H7 (cell line): ENCODE data around the gene TEDC2. TPM values are rescaled to one million over a fixed set of nuclear protein-coding genes. Genes with fewer than 3 reads are reported as not detected.

ENCODE experiments used
- DNase-seq: peaks from one replicate; pipeline ENCODE4 v3.0.0; 2012
- H3K27me3 ChIP-seq: 2 replicates; pipeline ENCODE4 v1.6.0; 2011; ENCODE audit warnings: mild to moderate bottlenecking, low read length; ENCODE audit not compliant: control insufficient read depth, insufficient read depth
- H3K36me3 ChIP-seq: replicated peaks from 2 replicates; pipeline ENCODE4 v1.5.1; 2011; ENCODE audit warnings: low read length; ENCODE audit not compliant: control insufficient read depth, insufficient read depth
- H3K4me3 ChIP-seq: 2 replicates; pipeline ENCODE4 v1.5.1; 2011; ENCODE audit warnings: low read depth, mild to moderate bottlenecking, control low read depth, low read length, moderate library complexity; ENCODE audit not compliant: insufficient read depth
- total RNA-seq: library from RNA; depleted of rRNA; stranded (reverse); fragments of >200 nt; shearing (Covaris generic); gene quantifications from 2 replicates; pipeline ENCODE4 v1.2.3, GENCODE V29; 2014; rRNA removed

TEDC2 gene
- 87.2 and 90.7 TPM in 2 replicates for total RNA-seq

GRCh38 chr16:2459647-2460390 lies at the start of gene TEDC2:
TSS of gene TEDC2 (plus strand) at chr16:2460109. CDS start at chr16:2460145, 36 bp downstream.
- peaks cover 16% of the 10 kb centered on the region for H3K36me3 ChIP-seq
- H3K4me3 ChIP-seq = peak within 1 kb of the TSS; percentile 73
- H3K27me3 ChIP-seq = no peaks in the 10 kb centered on the region
- DNase-seq = peak; percentile 100

- no peaks in the 10 kb centered on the region for H3K36me3 ChIP-seq
- no peaks in the 10 kb centered on the region for H3K27me3 ChIP-seq
- no peak for DNase-seq
- no peak overlapping the region for H3K4me3 ChIP-seq
Measured at GRCh38 chr16:2415085-2415484, 44.8 kb upstream of the TEDC2 start.

- DNase-seq = no peak
- H3K36me3 ChIP-seq = no peaks in the 10 kb centered on the region
- H3K4me3 ChIP-seq = no peak overlapping the region
- no peaks in the 10 kb centered on the region for H3K27me3 ChIP-seq
Measured at GRCh38 chr16:2420035-2420434, 39.9 kb upstream of the TEDC2 start.

GRCh38 chr16:2422123-2422867 lies 37.6 kb upstream of the TEDC2 start:
- no peak for DNase-seq
- Histone ChIP-seq H3K27me3 (no peaks in the 10 kb centered on the region), H3K4me3 (no peak overlapping the region), H3K36me3 (no peaks in the 10 kb centered on the region)

- DNase-seq = peak; percentile 21
- Histone ChIP-seq H3K27me3 (peaks cover 1% of the 10 kb centered on the region; the same call in 1 of the 2 replicates), H3K36me3 (no peaks in the 10 kb centered on the region), H3K4me3 (no peak overlapping the region)
Measured at GRCh38 chr16:2424061-2425007, 35.6 kb upstream of the TEDC2 start.

- no peak for DNase-seq
- H3K36me3 ChIP-seq = no peaks in the 10 kb centered on the region
- H3K27me3 ChIP-seq = peaks cover 1% of the 10 kb centered on the region; the same call in 1 of the 2 replicates
- H3K4me3 ChIP-seq = no peak overlapping the region
Measured at GRCh38 chr16:2425008-2425518, 34.8 kb upstream of the TEDC2 start.

- H3K27me3 ChIP-seq = peaks cover 1% of the 10 kb centered on the region; the same call in 1 of the 2 replicates
- peaks cover 2% of the 10 kb centered on the region; the same call in 1 of the 2 replicates for H3K36me3 ChIP-seq
- H3K4me3 ChIP-seq = no peak overlapping the region
- DNase-seq = no peak
Measured at GRCh38 chr16:2425825-2426430, 34.0 kb upstream of the TEDC2 start.

GRCh38 chr16:2426941-2427361 lies 33.0 kb upstream of the TEDC2 start:
- Histone ChIP-seq H3K4me3 (no peak overlapping the region), H3K27me3 (peaks cover 1% of the 10 kb centered on the region; the same call in 1 of the 2 replicates), H3K36me3 (peaks cover 6% of the 10 kb centered on the region; the same call in 1 of the 2 replicates)
- no peak for DNase-seq

- peak; percentile 14 for DNase-seq
- Histone ChIP-seq H3K27me3 (peaks cover 1% of the 10 kb centered on the region; the same call in 1 of the 2 replicates), H3K4me3 (no peak overlapping the region), H3K36me3 (peaks cover 11% of the 10 kb centered on the region)
Measured at GRCh38 chr16:2427526-2427925, 32.4 kb upstream of the TEDC2 start.

GRCh38 chr16:2428051-2428783 lies 31.7 kb upstream of the TEDC2 start:
- DNase-seq = peak; percentile 71
- Histone ChIP-seq H3K4me3 (peak overlapping the region; percentile 75), H3K36me3 (peaks cover 18% of the 10 kb centered on the region), H3K27me3 (peaks cover 1% of the 10 kb centered on the region; the same call in 1 of the 2 replicates)

GRCh38 chr16:2428784-2429033 lies 31.2 kb upstream of the TEDC2 start:
- Histone ChIP-seq H3K36me3 (peaks cover 21% of the 10 kb centered on the region), H3K27me3 (peaks cover 1% of the 10 kb centered on the region; the same call in 1 of the 2 replicates)

GRCh38 chr16:2429034-2429770 lies 30.7 kb upstream of the TEDC2 start, which contains the start of gene CCNF:
TSS of gene CCNF (plus strand) at chr16:2429447. CDS start at chr16:2429482, 35 bp downstream.
- peak; percentile 100 for DNase-seq
- H3K4me3 ChIP-seq = peak within 1 kb of the TSS; percentile 92
- H3K27me3 ChIP-seq = peaks cover 1% of the 10 kb centered on the region; the same call in 1 of the 2 replicates
- peaks cover 21% of the 10 kb centered on the region for H3K36me3 ChIP-seq

More at GRCh38 chr16:2428784-2429033, 31.2 kb upstream of the TEDC2 start:
- no peak for DNase-seq
- H3K4me3 ChIP-seq = peak overlapping the region; percentile 75
